K562 (cell line): ENCODE data around the gene IQCC. TPM values are rescaled to one million over a fixed set of nuclear protein-coding genes. Genes with fewer than 3 reads are reported as not detected.
A peak's percentile ranks its signal among the peaks of the same experiment; 100 is the strongest.

Source experiments
- ATF6 ChIP-seq: sonication (generic); formaldehyde crosslinking; IDR thresholded peaks from 2 replicates; pipeline ENCODE4 v1.4.0; 2020; ENCODE audit warnings: mild to moderate bottlenecking, missing genetic modification reagents
- CREB1 ChIP-seq, 2 experiments: sonication (generic) in 1 of 2; formaldehyde crosslinking in 1 of 2; IDR thresholded peaks; 2 replicates each; pipeline versions ENCODE4 v1.6.1 to v1.8.0; 2012 to 2022; ENCODE audit warnings: inconsistent platforms in 1 of 2, mild to moderate bottlenecking in 1 of 2, missing genetic modification reagents in 1 of 2, moderate library complexity in 1 of 2
- EGR1 ChIP-seq: fragments of 450-650 bp; conservative IDR thresholded peaks from 2 replicates; pipeline ENCODE4 v1.6.1; 2017; ENCODE audit warnings: mild to moderate bottlenecking
- FOS ChIP-seq: IDR thresholded peaks from 3 replicates; pipeline ENCODE4 v1.6.1; 2011; ENCODE audit not compliant: insufficient read length; ENCODE audit errors: extremely low read depth
- JUND ChIP-seq, 2 experiments: IDR thresholded peaks; 2 replicates in 1 of 2; 3 replicates in 1 of 2; pipeline ENCODE4 v1.6.1; 2011; ENCODE audit warnings: borderline replicate concordance in 2 of 2, low read depth in 2 of 2, low read length in 2 of 2, improper control_type of control experiment in 1 of 2, missing biosample characterization in 1 of 2, missing genetic modification characterization in 1 of 2, missing genetic modification reagents in 1 of 2
- RBFOX2 ChIP-seq: fragments of 200-400 bp; formaldehyde crosslinking; IDR thresholded peaks from 2 replicates; pipeline ENCODE4 v1.6.1; 2017; ENCODE audit warnings: low read depth, mild to moderate bottlenecking, low read length, moderate library complexity
- SMAD4 ChIP-seq: fragments of 250-450 bp; sonication (Bioruptor Pico); conservative IDR thresholded peaks from 2 replicates; pipeline ENCODE4 v1.8.0; 2021; ENCODE audit warnings: inconsistent platforms, mild to moderate bottlenecking, moderate library complexity
- SMC3 ChIP-seq: conservative IDR thresholded peaks from 2 replicates; pipeline ENCODE4 v1.6.1; 2011; ENCODE audit warnings: low read depth, low read length, improper control_type of control experiment; ENCODE audit not compliant: insufficient read depth
- ZBTB7A ChIP-seq: IDR thresholded peaks from 2 replicates; pipeline ENCODE4 v1.6.1; 2011; ENCODE audit warnings: low read depth, mild to moderate bottlenecking, low read length, moderate library complexity, borderline replicate concordance; ENCODE audit not compliant: control insufficient read depth
- polyA plus RNA-seq, 8 experiments: library from polyadenylated mRNA; depleted of rRNA in 4 of 8; stranded (reverse) in 5 of 8; unstranded in 3 of 8; fragments of >200 nt; fragmentation: Nextera tagmentation in 2 of 8; fragmentation: Illumina TruSeq in 1 of 8; extraction: Ambion mirVana in 2 of 8; extraction: Trizol in 1 of 8; gene quantifications; 2 replicates each; pipeline versions ENCODE4 v1.2.1 to v1.2.3, GENCODE V29; 2011 to 2014; ENCODE audit warnings: inconsistent platforms in 1 of 8, missing spikeins in 1 of 8
- total RNA-seq, 7 experiments: library from RNA; depleted of rRNA in 6 of 7; stranded (reverse); fragments of >200 nt in 6 of 7; fragmentation: Illumina TruSeq in 2 of 7; extraction: Trizol in 2 of 7; gene quantifications; 2 replicates each; pipeline versions ENCODE4 v1.2.1 to v1.2.3, GENCODE V29; 2011 to 2021; ENCODE audit warnings: low replicate concordance in 1 of 7
- TF ChIP-seq, protein P1 (sequence below): fragments of 450-650 bp; formaldehyde crosslinking; IDR thresholded peaks from 2 replicates; pipeline ENCODE4 v1.4.0; 2020; ENCODE audit warnings: mild to moderate bottlenecking, moderate library complexity
- TF ChIP-seq, protein P2 (sequence below): sonication (generic); formaldehyde crosslinking; IDR thresholded peaks from 2 replicates; pipeline ENCODE4 v1.9.0; 2022; ENCODE audit warnings: mild to moderate bottlenecking, missing genetic modification reagents
- TF ChIP-seq, protein P3 (sequence below): sonication (generic); formaldehyde crosslinking; IDR thresholded peaks from 2 replicates; pipeline ENCODE4 v1.8.0; 2022; ENCODE audit warnings: missing genetic modification reagents, mild to moderate bottlenecking, moderate library complexity, borderline replicate concordance
- TF ChIP-seq, protein P4 (sequence below), 2 experiments: fragments of 250-450 bp in 1 of 2; fragments of 450-650 bp in 1 of 2; sonication (Bioruptor Pico) in 1 of 2; IDR thresholded peaks; 2 replicates each; pipeline versions ENCODE4 v1.6.1 to v1.8.0; 2016 to 2021; ENCODE audit warnings: mild to moderate bottlenecking in 2 of 2, moderate library complexity in 2 of 2, missing compliant biosample characterization in 1 of 2, missing genetic modification characterization in 1 of 2

The IQCC gene
- total and polyA plus RNA-seq, 9 of the 15 experiments (the other 6 are each of a cell fraction or from before 2014, with no cell fraction given): 8.1 to 16.5 (median 10.7) TPM

DNA sequence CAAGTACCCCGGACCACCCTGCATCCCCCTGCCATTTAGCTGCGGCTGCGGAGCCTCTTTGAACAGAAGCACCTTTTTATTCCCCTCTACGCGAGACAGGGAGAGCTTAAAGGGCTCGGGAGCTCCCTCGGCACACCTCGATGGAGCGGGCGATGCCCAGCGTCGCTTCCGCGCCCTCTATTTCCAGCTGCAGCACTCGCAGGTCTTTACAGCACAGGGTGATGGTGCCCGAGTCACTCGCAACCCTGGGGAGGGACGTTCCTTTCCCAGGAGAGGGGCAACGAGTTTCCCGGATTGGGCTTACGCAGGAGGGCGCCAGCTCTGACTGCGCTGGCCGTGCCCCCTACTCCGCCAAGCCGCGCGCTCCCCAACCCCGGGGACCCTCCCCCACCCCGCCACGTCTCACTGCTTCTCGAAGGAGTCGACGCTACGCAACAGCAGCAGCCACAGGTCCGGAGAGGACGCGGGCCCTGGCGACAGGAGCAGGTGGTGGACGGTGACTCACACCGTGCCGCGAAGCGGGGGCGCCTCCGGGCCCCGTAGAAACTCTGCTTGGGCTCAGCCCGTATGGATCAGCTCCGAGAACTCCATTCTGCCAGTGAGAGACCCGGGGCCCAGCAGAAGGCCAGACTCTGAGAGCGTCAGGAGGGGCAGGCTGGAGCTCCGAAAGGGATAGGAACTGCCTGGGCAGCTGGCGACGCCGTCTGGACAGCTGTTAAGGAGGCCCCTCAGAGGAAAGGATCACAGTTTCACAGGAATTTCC lies 35.7 kb downstream of the IQCC start (continued):
- no peak for TF ChIP-seq SMC3
- TF ChIP-seq, protein P1, sequence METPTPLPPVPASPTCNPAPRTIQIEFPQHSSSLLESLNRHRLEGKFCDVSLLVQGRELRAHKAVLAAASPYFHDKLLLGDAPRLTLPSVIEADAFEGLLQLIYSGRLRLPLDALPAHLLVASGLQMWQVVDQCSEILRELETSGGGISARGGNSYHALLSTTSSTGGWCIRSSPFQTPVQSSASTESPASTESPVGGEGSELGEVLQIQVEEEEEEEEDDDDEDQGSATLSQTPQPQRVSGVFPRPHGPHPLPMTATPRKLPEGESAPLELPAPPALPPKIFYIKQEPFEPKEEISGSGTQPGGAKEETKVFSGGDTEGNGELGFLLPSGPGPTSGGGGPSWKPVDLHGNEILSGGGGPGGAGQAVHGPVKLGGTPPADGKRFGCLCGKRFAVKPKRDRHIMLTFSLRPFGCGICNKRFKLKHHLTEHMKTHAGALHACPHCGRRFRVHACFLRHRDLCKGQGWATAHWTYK (CRISPR knock-in tag): no peak
- TF ChIP-seq, protein P2, sequence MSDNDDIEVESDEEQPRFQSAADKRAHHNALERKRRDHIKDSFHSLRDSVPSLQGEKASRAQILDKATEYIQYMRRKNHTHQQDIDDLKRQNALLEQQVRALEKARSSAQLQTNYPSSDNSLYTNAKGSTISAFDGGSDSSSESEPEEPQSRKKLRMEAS (CRISPR knock-in tag): peak; percentile 90
- TF ChIP-seq EGR1: peak; percentile 76
- peak; percentile 39; the same call in 1 of the 2 replicates for TF ChIP-seq RBFOX2
- TF ChIP-seq, protein P3, sequence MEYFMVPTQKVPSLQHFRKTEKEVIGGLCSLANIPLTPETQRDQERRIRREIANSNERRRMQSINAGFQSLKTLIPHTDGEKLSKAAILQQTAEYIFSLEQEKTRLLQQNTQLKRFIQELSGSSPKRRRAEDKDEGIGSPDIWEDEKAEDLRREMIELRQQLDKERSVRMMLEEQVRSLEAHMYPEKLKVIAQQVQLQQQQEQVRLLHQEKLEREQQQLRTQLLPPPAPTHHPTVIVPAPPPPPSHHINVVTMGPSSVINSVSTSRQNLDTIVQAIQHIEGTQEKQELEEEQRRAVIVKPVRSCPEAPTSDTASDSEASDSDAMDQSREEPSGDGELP (CRISPR knock-in tag): peak; percentile 65; the same call in 1 of the 2 replicates
- TF ChIP-seq, protein P4, sequence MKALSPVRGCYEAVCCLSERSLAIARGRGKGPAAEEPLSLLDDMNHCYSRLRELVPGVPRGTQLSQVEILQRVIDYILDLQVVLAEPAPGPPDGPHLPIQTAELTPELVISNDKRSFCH (CRISPR knock-in tag; IDR thresholded peaks at IDR 0.05): no peak
- TF ChIP-seq, protein P4 (tag; IDR thresholded peaks at IDR 0.05): no peak
- 0 out of 2 replicates have a peak, but pooled peaks have one; percentile 15 for TF ChIP-seq ZBTB7A
- TF ChIP-seq SMAD4 (CRISPR knock-in tag): peak; percentile 45; the same call in 1 of the 2 replicates
- peak; percentile 18 for TF ChIP-seq FOS
- TF ChIP-seq JUND (IDR thresholded peaks at IDR 0.05; ENCODE audit: borderline replicate concordance, low read depth, low read length): peak; percentile 84
- TF ChIP-seq JUND (tag; IDR thresholded peaks at IDR 0.05; ENCODE audit: borderline replicate concordance, low read depth, low read length): 0 out of 3 replicates have a peak, but pooled peaks have one; percentile 18
- TF ChIP-seq ATF6 (CRISPR knock-in tag): peak; percentile 31; the same call in 1 of the 2 replicates
- TF ChIP-seq CREB1 (IDR thresholded peaks at IDR 0.05): peak; percentile 40; the same call in 1 of the 2 replicates
- TF ChIP-seq CREB1 (CRISPR knock-in tag; IDR thresholded peaks at IDR 0.05): peak; percentile 38; the same call in 1 of the 2 replicates
